ENCODE results near the gene CA10. TPM values are rescaled to one million over a fixed set of nuclear protein-coding genes. Genes with fewer than 3 reads are reported as not detected.

CA10 gene
- total and polyA plus RNA-seq, 2 experiments from 2014 or later: 0.92 to 1.5 TPM

GRCh38 chr17:52110923-52111581 lies 47.5 kb downstream of the CA10 start:
- Histone ChIP-seq H2AFZ (no peak overlapping the region), H3K27ac (ENCODE audit: low read depth) (no peak overlapping the region), H4K20me1 (replicated peaks; ENCODE audit: insufficient read depth) (no peaks in the 10 kb centered on the region), H3F3A (replicated peaks; ENCODE audit: low read depth) (no peaks in the 10 kb centered on the region), H3K9me2 (ENCODE audit: insufficient read depth) (no peaks in the 10 kb centered on the region), H3K79me2 (replicated peaks; ENCODE audit: insufficient read depth) (no peaks in the 10 kb centered on the region), H3K27me3 (ENCODE audit: insufficient read depth) (no peaks in the 10 kb centered on the region), H3K36me3 (ENCODE audit: insufficient read depth) (no peaks in the 10 kb centered on the region), H3K4me2 (peak overlapping the region; percentile 32; the same call in 1 of the 2 replicates), H3K4me3 (no peak overlapping the region), H3K4me1 (ENCODE audit: insufficient read depth) (peaks cover 32% of the 10 kb centered on the region)
- TF ChIP-seq REST (IDR thresholded peaks at IDR 0.05; ENCODE audit: unreplicated experiment): no peak
- Mint-ChIP-seq H3K36me3 (ENCODE audit: low read depth) (peaks cover 14% of the 10 kb centered on the region; the same call in 2 of the 3 replicates), H3K4me3 (no peak overlapping the region), H3K4me1 (peaks cover 20% of the 10 kb centered on the region), H3K9me3 (peaks cover 15% of the 10 kb centered on the region), H3K27ac (no peak overlapping the region), H3K27me3 (ENCODE audit: insufficient read depth, low read depth, poor library complexity) (no peaks in the 10 kb centered on the region)
- DNase-seq (ENCODE audit: low spot score): no peak
- ATAC-seq: no peak

GRCh38 chr17:52106638-52107261 lies 51.8 kb downstream of the CA10 start:
- no peak overlapping the region for H3K27ac ChIP-seq (ENCODE audit: low read depth)
- H3K4me1 ChIP-seq (ENCODE audit: insufficient read depth): peaks cover 15% of the 10 kb centered on the region
- H4K20me1 ChIP-seq (replicated peaks; ENCODE audit: insufficient read depth): no peaks in the 10 kb centered on the region
- H3K36me3 ChIP-seq (ENCODE audit: insufficient read depth): no peaks in the 10 kb centered on the region
- H3K9me2 ChIP-seq (ENCODE audit: insufficient read depth): no peaks in the 10 kb centered on the region
- peaks cover 11% of the 10 kb centered on the region for H3K4me1 Mint-ChIP-seq
- H3K27me3 Mint-ChIP-seq (ENCODE audit: insufficient read depth, low read depth, poor library complexity): no peaks in the 10 kb centered on the region
- no peak overlapping the region for H3K4me3 ChIP-seq
- peak; percentile 77 to 96 for TF ChIP-seq CTCF (conservative IDR thresholded peaks at IDR 0.05; ENCODE audit: low read depth in 2 of 2)
- no peak for TF ChIP-seq STAT1 (IDR thresholded peaks at IDR 0.05; ENCODE audit: unreplicated experiment)
- ATAC-seq: peak; percentile 35; the same call in 2 of the 3 replicates
- peak; percentile 76 for DNase-seq (ENCODE audit: low spot score)
- no peaks in the 10 kb centered on the region for H3K27me3 ChIP-seq (ENCODE audit: insufficient read depth)
- H3K36me3 Mint-ChIP-seq (ENCODE audit: low read depth): no peaks in the 10 kb centered on the region
- no peak overlapping the region for H3K27ac Mint-ChIP-seq
- no peaks in the 10 kb centered on the region for H3K79me2 ChIP-seq (replicated peaks; ENCODE audit: insufficient read depth)
- H3K4me3 Mint-ChIP-seq: no peak overlapping the region
- H3K4me2 ChIP-seq: no peak overlapping the region
- no peaks in the 10 kb centered on the region; the same call in 2 of the 3 replicates for H3K9me3 Mint-ChIP-seq
- no peak overlapping the region for H2AFZ ChIP-seq
- H3F3A ChIP-seq (replicated peaks; ENCODE audit: low read depth): no peaks in the 10 kb centered on the region

Data from GM23338 (cell line).